Activated CD8-positive, alpha-beta T cell treated with anti-CD3 and anti-CD28 coated beads, Interleukin-2, amount 10 ng/mL, durations not matched to agents 7 days and 5 days (primary cell): Measurements from ENCODE around the gene RNF144B. TPM values are rescaled to one million over a fixed set of nuclear protein-coding genes. Genes with fewer than 3 reads are reported as not detected.

Experiments
- ATAC-seq: fragments of 150-1000 bp; cut with Tn5 transposase; one replicate; pipeline ENCODE4 v1.10.0; 2021; ENCODE audit warnings: moderate library complexity
- CTCF ChIA-PET: fragments of 350-600 bp; sonication (Branson Sonifier 250); formaldehyde crosslinking; loops from one replicate; lab custom pipeline; 2021; ENCODE audit warnings: antibody characterized with exemption; lab: Charles Lee
- POLR2A ChIA-PET: fragments of 350-600 bp; sonication (Branson Sonifier 250); formaldehyde crosslinking; loops from one replicate; lab custom pipeline; 2021; ENCODE audit warnings: antibody characterized with exemption; lab: Charles Lee
- DNase-seq: peaks from one replicate; pipeline ENCODE4 v3.0.0-alpha.2; 2020
- H3K27ac Mint-ChIP-seq: one replicate; pipeline ENCODE4 v1.8.0; 2021; ENCODE audit warnings: mild to moderate bottlenecking, mixed read lengths
- H3K27me3 Mint-ChIP-seq: one replicate; pipeline ENCODE4 v1.8.0; 2021; ENCODE audit warnings: low read depth, mixed read lengths
- H3K36me3 Mint-ChIP-seq: one replicate; pipeline ENCODE4 v1.8.0; 2021; ENCODE audit warnings: low read depth, mixed read lengths
- H3K4me1 Mint-ChIP-seq: one replicate; pipeline ENCODE4 v1.8.0; 2021; ENCODE audit warnings: low read depth, mixed read lengths
- H3K4me3 Mint-ChIP-seq: one replicate; pipeline ENCODE4 v1.8.0; 2021; ENCODE audit warnings: mild to moderate bottlenecking, mixed read lengths
- H3K9me3 Mint-ChIP-seq: one replicate; pipeline ENCODE4 v1.8.0; 2022; ENCODE audit warnings: mixed read lengths; ENCODE audit not compliant: insufficient read depth
- total RNA-seq, 2 experiments: library from RNA; stranded (reverse); gene quantifications; one replicate each; pipeline ENCODE4 v1.2.3, GENCODE V29; 2021

Gene RNF144B
- total RNA-seq, 2 experiments from 2014 or later, result 0.73 to 1.9 TPM

DNA sequence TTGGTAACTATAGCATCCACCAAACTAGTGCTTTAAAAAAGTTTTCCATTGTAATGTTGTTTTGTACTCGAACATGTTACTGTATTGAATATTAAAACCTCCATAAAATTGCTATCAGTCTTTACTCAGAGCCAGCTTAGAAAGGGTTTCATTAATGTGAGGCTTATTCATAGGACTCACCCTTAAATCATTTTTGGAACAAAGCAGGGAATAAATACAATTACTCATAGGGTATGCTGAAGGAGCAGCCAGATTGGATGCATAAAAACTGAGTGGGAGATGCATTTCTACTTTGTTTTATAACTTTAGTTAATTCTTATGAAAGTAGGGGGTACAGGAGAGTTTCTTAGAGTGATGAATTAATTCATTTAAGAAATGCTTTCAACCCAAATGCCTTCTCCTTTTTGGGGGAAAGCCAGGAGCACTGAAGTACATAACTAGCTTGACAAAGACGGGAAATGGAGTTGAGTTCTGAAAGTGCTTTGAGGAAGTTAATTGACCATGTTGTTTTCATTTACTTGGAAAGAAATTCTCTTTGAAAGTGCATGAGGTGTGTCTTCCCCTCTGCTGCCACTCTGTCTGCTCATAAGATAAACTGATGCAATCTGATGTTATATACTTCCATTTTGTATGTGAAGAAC is 90.3 kb downstream of the RNF144B start:
- ChIA-PET CTCF (no interaction called here), POLR2A (no interaction called here)
- Mint-ChIP-seq H3K36me3 (no peaks in the 10 kb centered on the region), H3K9me3 (no peaks in the 10 kb centered on the region), H3K4me3 (no peak overlapping the region), H3K27me3 (peaks cover 3% of the 10 kb centered on the region), H3K27ac (no peak overlapping the region), H3K4me1 (peaks cover 7% of the 10 kb centered on the region)
- DNase-seq (no peak), ATAC-seq (no peak)

DNA sequence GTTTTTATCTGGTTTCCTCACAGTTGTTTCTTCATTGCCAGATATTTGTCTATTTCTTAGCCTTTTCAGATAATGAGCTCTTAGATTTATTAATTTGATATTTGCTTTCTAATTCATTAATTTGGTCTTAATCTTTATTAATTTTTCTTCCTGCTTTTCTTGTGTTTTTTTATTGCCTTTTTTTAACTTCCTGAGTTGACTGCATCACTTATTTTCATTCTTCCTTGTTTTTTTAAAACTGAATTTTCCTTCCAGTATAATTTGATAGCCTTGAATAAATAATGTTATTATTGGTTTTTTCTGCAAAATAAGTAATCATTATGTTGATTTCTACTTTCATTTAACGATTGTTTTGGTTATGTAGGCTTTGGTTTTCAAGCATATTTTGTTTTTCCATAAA is 91.5 kb downstream of the RNF144B start:
- Mint-ChIP-seq H3K27me3 (peaks cover 4% of the 10 kb centered on the region), H3K4me3 (no peak overlapping the region), H3K4me1 (peaks cover 7% of the 10 kb centered on the region), H3K9me3 (no peaks in the 10 kb centered on the region), H3K27ac (no peak overlapping the region), H3K36me3 (no peaks in the 10 kb centered on the region)
- ChIA-PET CTCF (no interaction called here), POLR2A (no interaction called here)
- DNase-seq (no peak), ATAC-seq (no peak)

GRCh38 chr6:18481870-18482269 is 94.7 kb downstream of the RNF144B start:
- no peak overlapping the region for H3K27ac Mint-ChIP-seq
- peaks cover 13% of the 10 kb centered on the region for H3K4me1 Mint-ChIP-seq
- DNase-seq, result no peak
- no peak overlapping the region for H3K4me3 Mint-ChIP-seq
- CTCF ChIA-PET, result no interaction called here
- H3K27me3 Mint-ChIP-seq, result peaks cover 4% of the 10 kb centered on the region
- no peak for ATAC-seq
- POLR2A ChIA-PET, result no interaction called here
- H3K36me3 Mint-ChIP-seq, result no peaks in the 10 kb centered on the region
- no peaks in the 10 kb centered on the region for H3K9me3 Mint-ChIP-seq

DNA sequence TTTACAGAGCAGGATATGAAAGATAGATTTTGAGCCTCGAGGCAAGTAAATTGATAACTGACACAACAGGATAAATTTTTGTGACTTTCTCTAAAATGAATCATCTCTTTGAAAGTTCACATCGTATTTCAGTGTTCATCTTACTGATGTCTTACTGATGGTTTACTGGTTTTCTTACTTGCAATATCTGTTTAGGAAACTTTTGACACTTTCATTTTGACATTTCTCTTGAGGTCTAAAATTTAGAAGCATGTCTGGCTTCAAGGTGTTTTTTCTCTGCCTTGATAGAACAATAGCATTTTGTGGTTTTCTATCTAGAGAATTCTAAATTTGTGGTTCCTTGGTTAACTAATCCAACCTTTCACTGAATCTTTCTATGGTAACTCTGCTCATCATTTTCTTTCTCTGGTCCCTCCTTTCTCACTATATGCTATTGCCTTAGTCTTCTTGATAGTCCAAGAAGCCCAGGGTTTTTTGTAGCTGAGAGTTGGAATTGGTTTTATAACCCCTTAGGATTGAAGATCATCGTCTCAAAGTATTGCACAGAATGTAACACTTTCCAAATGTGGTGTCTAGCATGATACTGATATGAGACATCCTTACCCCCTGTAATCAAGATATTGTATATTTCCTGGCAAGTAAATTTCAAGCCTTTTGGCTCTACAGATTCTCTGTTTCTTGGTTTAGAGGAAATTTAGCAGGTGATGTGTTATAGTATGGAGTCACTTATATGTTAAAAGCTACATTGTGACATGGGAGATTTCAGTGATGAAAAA is 98.7 kb downstream of the RNF144B start:
- Mint-ChIP-seq H3K36me3 (no peaks in the 10 kb centered on the region), H3K27me3 (peaks cover 4% of the 10 kb centered on the region), H3K4me1 (peaks cover 6% of the 10 kb centered on the region), H3K4me3 (no peak overlapping the region), H3K27ac (no peak overlapping the region), H3K9me3 (no peaks in the 10 kb centered on the region)
- ChIA-PET CTCF (no interaction called here), POLR2A (no interaction called here)
- no peak for ATAC-seq
- DNase-seq, result no peak

DNA sequence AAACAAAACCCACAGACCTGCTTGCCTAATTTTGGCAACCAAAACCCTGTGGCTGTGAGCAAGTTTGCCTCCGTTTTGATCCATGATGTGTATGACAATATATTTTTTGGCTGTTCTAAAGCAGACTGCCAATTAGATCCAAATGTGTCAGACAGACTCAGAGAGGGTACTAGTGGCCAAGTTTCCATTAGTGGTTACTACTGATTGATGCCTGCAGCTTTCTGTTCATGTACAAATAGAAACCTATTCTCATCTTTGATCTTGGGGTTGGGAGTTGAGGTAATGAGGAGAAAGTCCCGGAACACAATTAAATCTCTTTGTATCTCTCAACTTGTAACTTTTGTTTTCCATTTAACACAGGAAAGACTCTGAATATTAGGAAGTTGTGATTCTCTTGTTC is 100.9 kb downstream of the RNF144B start:
- Mint-ChIP-seq H3K9me3 (no peaks in the 10 kb centered on the region), H3K27me3 (peaks cover 2% of the 10 kb centered on the region), H3K4me3 (no peak overlapping the region), H3K36me3 (no peaks in the 10 kb centered on the region), H3K27ac (no peak overlapping the region), H3K4me1 (peaks cover 6% of the 10 kb centered on the region)
- ChIA-PET POLR2A (no interaction called here), CTCF (interaction anchor here (1.3 kb wide), 1 partner anchor 15 kb away, joined by 3 read pairs; no protein-coding TSS in a partner anchor)
- no peak for ATAC-seq
- DNase-seq, result no peak

DNA sequence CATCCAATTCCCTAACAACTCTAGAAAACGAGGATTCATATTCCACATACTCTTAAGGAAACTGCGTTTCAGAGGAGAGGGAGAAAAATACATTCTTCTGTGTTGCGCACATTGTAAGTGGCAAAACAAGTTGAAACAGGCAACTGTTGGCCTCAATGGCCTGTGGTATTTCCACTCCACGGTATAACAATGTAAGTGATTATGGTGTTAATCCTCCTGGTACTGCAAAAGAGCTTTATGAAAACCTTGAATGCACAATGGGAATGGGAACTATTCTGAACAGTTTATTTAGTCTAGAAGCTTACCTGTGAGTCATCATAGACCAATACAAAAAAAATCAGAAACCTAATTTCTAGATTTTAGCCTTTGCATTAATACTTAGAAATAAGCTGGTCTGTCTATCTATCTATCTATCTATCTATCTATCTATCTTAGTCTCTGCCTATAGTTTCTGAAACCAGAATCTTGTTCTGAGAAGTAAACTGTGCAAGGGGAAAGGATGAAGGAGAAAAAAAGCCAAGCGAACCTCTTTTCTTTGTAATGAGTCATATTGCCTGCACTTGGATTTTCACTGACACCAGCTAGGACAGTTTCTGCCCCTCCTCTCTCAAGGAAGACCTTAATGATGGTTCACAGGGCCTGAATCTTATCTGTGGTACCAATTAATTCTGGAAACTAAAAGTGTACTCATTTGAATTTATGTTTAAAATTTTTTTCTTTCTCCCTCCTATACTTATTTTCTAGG is 101.5 kb downstream of the RNF144B start:
- no peak overlapping the region for H3K27ac Mint-ChIP-seq
- CTCF ChIA-PET, result interaction anchor here (0.8 to 1.3 kb wide), 2 partner anchors 15 to 171 kb away, joined by 3 read pairs; no protein-coding TSS in a partner anchor
- H3K9me3 Mint-ChIP-seq, result no peaks in the 10 kb centered on the region
- no peak for DNase-seq
- H3K36me3 Mint-ChIP-seq, result no peaks in the 10 kb centered on the region
- POLR2A ChIA-PET, result no interaction called here
- no peaks in the 10 kb centered on the region for H3K27me3 Mint-ChIP-seq
- peaks cover 6% of the 10 kb centered on the region for H3K4me1 Mint-ChIP-seq
- no peak overlapping the region for H3K4me3 Mint-ChIP-seq
- no peak for ATAC-seq

- Mint-ChIP-seq H3K4me3 (no peak overlapping the region), H3K27ac (no peak overlapping the region), H3K4me1 (peaks cover 6% of the 10 kb centered on the region), H3K9me3 (no peaks in the 10 kb centered on the region), H3K36me3 (no peaks in the 10 kb centered on the region), H3K27me3 (no peaks in the 10 kb centered on the region)
- POLR2A ChIA-PET, result no interaction called here
- ATAC-seq (no peak), DNase-seq (no peak)
- CTCF ChIA-PET, result interaction anchor here (0.8 kb wide), 1 partner anchor 172 kb away, joined by 3 read pairs; no protein-coding TSS in a partner anchor
Observed at GRCh38 chr6:18489335-18489734, 102.2 kb downstream of the RNF144B start.

- Mint-ChIP-seq H3K9me3 (no peaks in the 10 kb centered on the region), H3K4me3 (no peak overlapping the region), H3K27ac (no peak overlapping the region), H3K27me3 (peaks cover 4% of the 10 kb centered on the region), H3K36me3 (no peaks in the 10 kb centered on the region), H3K4me1 (no peaks in the 10 kb centered on the region)
- no peak for ATAC-seq
- CTCF ChIA-PET, result no interaction called here
- DNase-seq, result no peak
- POLR2A ChIA-PET, result no interaction called here
Observed at GRCh38 chr6:18491308-18492045, 104.3 kb downstream of the RNF144B start.

- H3K9me3 Mint-ChIP-seq, result no peaks in the 10 kb centered on the region
- H3K36me3 Mint-ChIP-seq, result no peaks in the 10 kb centered on the region
- ChIA-PET CTCF (no interaction called here), POLR2A (no interaction called here)
- no peaks in the 10 kb centered on the region for H3K4me1 Mint-ChIP-seq
- DNase-seq (no peak), ATAC-seq (no peak)
- no peak overlapping the region for H3K4me3 Mint-ChIP-seq
- H3K27me3 Mint-ChIP-seq, result peaks cover 4% of the 10 kb centered on the region
- no peak overlapping the region for H3K27ac Mint-ChIP-seq
Observed at GRCh38 chr6:18492972-18493371, 105.8 kb downstream of the RNF144B start.

- Mint-ChIP-seq H3K27ac (no peak overlapping the region), H3K4me3 (no peak overlapping the region), H3K9me3 (no peaks in the 10 kb centered on the region), H3K36me3 (no peaks in the 10 kb centered on the region), H3K4me1 (no peaks in the 10 kb centered on the region), H3K27me3 (peaks cover 4% of the 10 kb centered on the region)
- ChIA-PET CTCF (no interaction called here), POLR2A (no interaction called here)
- ATAC-seq (no peak), DNase-seq (no peak)
Observed at GRCh38 chr6:18493382-18493891, 106.3 kb downstream of the RNF144B start.

- no peak overlapping the region for H3K4me3 Mint-ChIP-seq
- H3K9me3 Mint-ChIP-seq, result no peaks in the 10 kb centered on the region
- no peaks in the 10 kb centered on the region for H3K36me3 Mint-ChIP-seq
- H3K27me3 Mint-ChIP-seq, result peaks cover 4% of the 10 kb centered on the region
- H3K27ac Mint-ChIP-seq, result no peak overlapping the region
- ATAC-seq (no peak), DNase-seq (no peak)
- CTCF ChIA-PET, result no interaction called here
- H3K4me1 Mint-ChIP-seq, result no peaks in the 10 kb centered on the region
- POLR2A ChIA-PET, result no interaction called here
Observed at GRCh38 chr6:18493925-18494324, 106.8 kb downstream of the RNF144B start.
